Measurements from ENCODE around the gene DLGAP1. TPM values are rescaled to one million over a fixed set of nuclear protein-coding genes. Genes with fewer than 3 reads are reported as not detected.
A peak's percentile ranks its signal among the peaks of the same experiment; 100 is the strongest.

The DLGAP1 gene
- total and polyA plus RNA-seq, 2 of the 13 experiments (the other 11 are each of a cell fraction or from before 2014, with no cell fraction given) = 0.01 TPM; not detected in 1

DNA sequence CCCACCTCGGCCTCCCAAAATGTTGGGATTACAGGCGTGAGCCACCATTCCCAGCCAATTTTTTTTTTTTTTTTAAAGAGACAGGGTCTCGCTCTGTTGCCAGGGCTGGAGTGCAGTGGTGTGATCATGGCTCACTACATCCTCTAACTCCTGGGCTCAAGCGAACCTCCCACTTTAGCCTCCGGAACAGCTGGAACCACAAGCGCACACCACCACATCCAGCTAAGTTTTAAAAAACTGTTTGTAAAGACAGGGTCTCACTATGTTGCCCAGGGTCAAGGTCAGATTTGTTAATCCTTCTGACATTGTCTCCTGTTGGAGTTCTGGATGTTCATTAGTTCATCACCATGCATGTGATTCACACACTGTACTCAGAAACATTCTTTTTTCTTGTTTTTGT, 855.2 kb downstream of the DLGAP1 start (continued):
- TF ChIP-seq, protein P1, sequence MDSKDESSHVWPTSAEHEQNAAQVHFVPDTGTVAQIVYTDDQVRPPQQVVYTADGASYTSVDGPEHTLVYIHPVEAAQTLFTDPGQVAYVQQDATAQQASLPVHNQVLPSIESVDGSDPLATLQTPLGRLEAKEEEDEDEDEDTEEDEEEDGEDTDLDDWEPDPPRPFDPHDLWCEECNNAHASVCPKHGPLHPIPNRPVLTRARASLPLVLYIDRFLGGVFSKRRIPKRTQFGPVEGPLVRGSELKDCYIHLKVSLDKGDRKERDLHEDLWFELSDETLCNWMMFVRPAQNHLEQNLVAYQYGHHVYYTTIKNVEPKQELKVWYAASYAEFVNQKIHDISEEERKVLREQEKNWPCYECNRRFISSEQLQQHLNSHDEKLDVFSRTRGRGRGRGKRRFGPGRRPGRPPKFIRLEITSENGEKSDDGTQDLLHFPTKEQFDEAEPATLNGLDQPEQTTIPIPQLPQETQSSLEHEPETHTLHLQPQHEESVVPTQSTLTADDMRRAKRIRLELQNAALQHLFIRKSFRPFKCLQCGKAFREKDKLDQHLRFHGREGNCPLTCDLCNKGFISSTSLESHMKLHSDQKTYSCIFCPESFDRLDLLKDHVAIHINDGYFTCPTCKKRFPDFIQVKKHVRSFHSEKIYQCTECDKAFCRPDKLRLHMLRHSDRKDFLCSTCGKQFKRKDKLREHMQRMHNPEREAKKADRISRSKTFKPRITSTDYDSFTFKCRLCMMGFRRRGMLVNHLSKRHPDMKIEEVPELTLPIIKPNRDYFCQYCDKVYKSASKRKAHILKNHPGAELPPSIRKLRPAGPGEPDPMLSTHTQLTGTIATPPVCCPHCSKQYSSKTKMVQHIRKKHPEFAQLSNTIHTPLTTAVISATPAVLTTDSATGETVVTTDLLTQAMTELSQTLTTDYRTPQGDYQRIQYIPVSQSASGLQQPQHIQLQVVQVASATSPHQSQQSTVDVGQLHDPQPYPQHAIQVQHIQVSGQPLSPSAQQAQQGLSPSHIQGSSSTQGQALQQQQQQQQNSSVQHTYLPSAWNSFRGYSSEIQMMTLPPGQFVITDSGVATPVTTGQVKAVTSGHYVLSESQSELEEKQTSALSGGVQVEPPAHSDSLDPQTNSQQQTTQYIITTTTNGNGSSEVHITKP (CRISPR knock-in tag; IDR thresholded peaks at IDR 0.05; ENCODE audit: low read depth) = no peak
- no peak for TF ChIP-seq AKNA (CRISPR knock-in tag; IDR thresholded peaks at IDR 0.05; ENCODE audit: borderline replicate concordance)
- TF ChIP-seq POGZ (CRISPR knock-in tag; IDR thresholded peaks at IDR 0.05) = no peak
- TF ChIP-seq ZNF614 (CRISPR knock-in tag; IDR thresholded peaks at IDR 0.05; ENCODE audit: borderline replicate concordance) = no peak
- peak; percentile 39; the same call in 1 of the 2 replicates for TF ChIP-seq RARA (CRISPR knock-in tag; IDR thresholded peaks at IDR 0.05)
- no peak for TF ChIP-seq CEBPB (IDR thresholded peaks at IDR 0.05; ENCODE audit: borderline replicate concordance, low read depth, low read length)
- TF ChIP-seq NFRKB (IDR thresholded peaks at IDR 0.05) = no peak
- TF ChIP-seq, protein P2, sequence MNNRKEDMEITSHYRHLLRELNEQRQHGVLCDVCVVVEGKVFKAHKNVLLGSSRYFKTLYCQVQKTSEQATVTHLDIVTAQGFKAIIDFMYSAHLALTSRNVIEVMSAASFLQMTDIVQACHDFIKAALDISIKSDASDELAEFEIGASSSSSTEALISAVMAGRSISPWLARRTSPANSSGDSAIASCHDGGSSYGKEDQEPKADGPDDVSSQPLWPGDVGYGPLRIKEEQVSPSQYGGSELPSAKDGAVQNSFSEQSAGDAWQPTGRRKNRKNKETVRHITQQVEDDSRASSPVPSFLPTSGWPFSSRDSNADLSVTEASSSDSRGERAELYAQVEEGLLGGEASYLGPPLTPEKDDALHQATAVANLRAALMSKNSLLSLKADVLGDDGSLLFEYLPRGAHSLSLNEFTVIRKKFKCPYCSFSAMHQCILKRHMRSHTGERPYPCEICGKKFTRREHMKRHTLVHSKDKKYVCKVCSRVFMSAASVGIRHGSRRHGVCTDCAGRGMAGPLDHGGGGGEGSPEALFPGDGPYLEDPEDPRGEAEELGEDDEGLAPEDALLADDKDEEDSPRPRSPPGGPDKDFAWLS (CRISPR knock-in tag; IDR thresholded peaks at IDR 0.05; ENCODE audit: borderline replicate concordance) = no peak
- no peak for TF ChIP-seq ZNF263 (CRISPR knock-in tag; IDR thresholded peaks at IDR 0.05)
- no peak for TF ChIP-seq ZNF776 (CRISPR knock-in tag; IDR thresholded peaks at IDR 0.05)
- no peak for TF ChIP-seq SRSF9 (IDR thresholded peaks at IDR 0.05; ENCODE audit: borderline replicate concordance, insufficient read depth, low read depth, low read length, poor library complexity, severe bottlenecking)
- no peak for TF ChIP-seq ZMYM4 (CRISPR knock-in tag; IDR thresholded peaks at IDR 0.05)
- TF ChIP-seq, protein P3, sequence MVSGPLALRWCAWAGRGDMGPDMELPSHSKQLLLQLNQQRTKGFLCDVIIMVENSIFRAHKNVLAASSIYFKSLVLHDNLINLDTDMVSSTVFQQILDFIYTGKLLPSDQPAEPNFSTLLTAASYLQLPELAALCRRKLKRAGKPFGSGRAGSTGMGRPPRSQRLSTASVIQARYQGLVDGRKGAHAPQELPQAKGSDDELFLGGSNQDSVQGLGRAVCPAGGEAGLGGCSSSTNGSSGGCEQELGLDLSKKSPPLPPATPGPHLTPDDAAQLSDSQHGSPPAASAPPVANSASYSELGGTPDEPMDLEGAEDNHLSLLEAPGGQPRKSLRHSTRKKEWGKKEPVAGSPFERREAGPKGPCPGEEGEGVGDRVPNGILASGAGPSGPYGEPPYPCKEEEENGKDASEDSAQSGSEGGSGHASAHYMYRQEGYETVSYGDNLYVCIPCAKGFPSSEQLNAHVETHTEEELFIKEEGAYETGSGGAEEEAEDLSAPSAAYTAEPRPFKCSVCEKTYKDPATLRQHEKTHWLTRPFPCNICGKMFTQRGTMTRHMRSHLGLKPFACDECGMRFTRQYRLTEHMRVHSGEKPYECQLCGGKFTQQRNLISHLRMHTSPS (CRISPR knock-in tag; IDR thresholded peaks at IDR 0.05; ENCODE audit: low read depth) = no peak
- TF ChIP-seq JDP2 (CRISPR knock-in tag; IDR thresholded peaks at IDR 0.05; ENCODE audit: borderline replicate concordance) = no peak
- no peak for TF ChIP-seq CC2D1A (CRISPR knock-in tag; IDR thresholded peaks at IDR 0.05)
- no peak for TF ChIP-seq ZNF766 (CRISPR knock-in tag; IDR thresholded peaks at IDR 0.05; ENCODE audit: borderline replicate concordance)
- no peak for TF ChIP-seq ZNF138 (CRISPR knock-in tag; IDR thresholded peaks at IDR 0.05; ENCODE audit: low read depth)
- TF ChIP-seq TMF1 (CRISPR knock-in tag; IDR thresholded peaks at IDR 0.05; ENCODE audit: low read depth) = no peak

Measured in HepG2 (cell line).